Measurements from ENCODE around the gene CDKL4. TPM values are rescaled to one million over a fixed set of nuclear protein-coding genes. Genes with fewer than 3 reads are reported as not detected.

Gene CDKL4
- total and polyA plus RNA-seq, 2 of the 13 experiments (the other 11 are each of a cell fraction or from before 2014, with no cell fraction given), result 0.29 to 0.50 TPM

- H3K4me1 ChIP-seq (ENCODE audit: insufficient read depth, low read length), result no peaks in the 10 kb centered on the region
- no peak for TF ChIP-seq GRHL1 (CRISPR knock-in tag; conservative IDR thresholded peaks at IDR 0.05)
- TF ChIP-seq ZBTB3 (CRISPR knock-in tag; IDR thresholded peaks at IDR 0.05; ENCODE audit: borderline replicate concordance, low read depth), result no peak
- TF ChIP-seq ZBTB43 (CRISPR knock-in tag; conservative IDR thresholded peaks at IDR 0.05), result no peak
- no peak for TF ChIP-seq ZNF235 (CRISPR knock-in tag; IDR thresholded peaks at IDR 0.05; ENCODE audit: borderline replicate concordance)
- no peak for TF ChIP-seq GLI4 (CRISPR knock-in tag; IDR thresholded peaks at IDR 0.05; ENCODE audit: borderline replicate concordance)
- no peak for TF ChIP-seq PLRG1 (conservative IDR thresholded peaks at IDR 0.05)
- TF ChIP-seq TAF1 (CRISPR knock-in tag; IDR thresholded peaks at IDR 0.05), result no peak
- TF ChIP-seq USF2 (IDR thresholded peaks at IDR 0.05; ENCODE audit: low read depth, low read length), result no peak
- TF ChIP-seq USF2 (CRISPR knock-in tag; IDR thresholded peaks at IDR 0.05; ENCODE audit: borderline replicate concordance), result no peak
- TF ChIP-seq ZNF589 (CRISPR knock-in tag; conservative IDR thresholded peaks at IDR 0.05), result no peak
- no peak for TF ChIP-seq AHR (CRISPR knock-in tag; IDR thresholded peaks at IDR 0.05)
- TF ChIP-seq SIX1 (CRISPR knock-in tag; IDR thresholded peaks at IDR 0.05; ENCODE audit: borderline replicate concordance), result no peak
- TF ChIP-seq TGIF2 (CRISPR knock-in tag; IDR thresholded peaks at IDR 0.05), result no peak
- TF ChIP-seq KMT2A (CRISPR knock-in tag; IDR thresholded peaks at IDR 0.05), result no peak
- no peak for TF ChIP-seq ZNF746 (CRISPR knock-in tag; IDR thresholded peaks at IDR 0.05)
- TF ChIP-seq GATA4 (IDR thresholded peaks at IDR 0.05; ENCODE audit: borderline replicate concordance, low read depth), result no peak
- H4K20me1 ChIP-seq (ENCODE audit: insufficient read depth, low read length), result no peaks in the 10 kb centered on the region
- H3K9ac ChIP-seq (ENCODE audit: insufficient read depth, low read depth, low read length), result no peak overlapping the region
- no peaks in the 10 kb centered on the region for H3K9me3 ChIP-seq (ENCODE audit: low read length)
- H3K27ac ChIP-seq (ENCODE audit: extremely low read length, insufficient read depth, low read length), result no peak overlapping the region
- no peak overlapping the region for H3K4me2 ChIP-seq (ENCODE audit: low read depth, low read length)
- no peak overlapping the region for H3K4me3 ChIP-seq (replicated peaks in 1 of 3; ENCODE audit: insufficient read depth in 1 of 3, low read depth in 2 of 3, low read length in 3 of 3)
- peaks cover 19 to 54% of the 10 kb centered on the region in 2 experiments for H3K36me3 ChIP-seq (replicated peaks in 1 of 2; ENCODE audit: control insufficient read depth in 1 of 2, insufficient read depth in 2 of 2, low read length in 2 of 2)
- in situ Hi-C loops (cut with HindIII; ENCODE audit: extremely low pct_ligation_motif_present, low pct_unique_long_range_greater_than_20kb) (no loop called here), intact Hi-C loops (cut with micrococcal nuclease; ENCODE audit: unreplicated experiment) (no loop called here)
- DNase-seq (ENCODE audit: low spot score) (no peak), FAIRE-seq (no peak), ATAC-seq (no peak)
- no peaks in the 10 kb centered on the region for H3K79me2 ChIP-seq (ENCODE audit: insufficient read depth, low read length)
- no peaks in the 10 kb centered on the region for H3K27me3 ChIP-seq (ENCODE audit: control insufficient read depth in 1 of 2, insufficient read depth in 2 of 2, low read length in 2 of 2)
- H2AFZ ChIP-seq (ENCODE audit: low read length), result no peak overlapping the region
- TSS peak; percentile 6 for BruUV-seq (replicated peaks)
- WGBS (ENCODE audit: low lambda C conversion rate), result 90% methylated on average over 1 of the region's 1 CpG
- CTCF ChIA-PET (ENCODE audit: low intra/inter-chr PET ratio, low total read pairs), result no interaction called here
- POLR2A ChIA-PET, result no interaction called here
Measured at GRCh38 chr2:39264733-39265132, 21.0 kb upstream of the CDKL4 start.

Measured in HepG2 (cell line).